ENCODE data around the gene SMIM35. TPM values are rescaled to one million over a fixed set of nuclear protein-coding genes. Genes with fewer than 3 reads are reported as not detected.

The SMIM35 gene
- total RNA-seq, 4 donors from 2014 or later, result not detected

DNA sequence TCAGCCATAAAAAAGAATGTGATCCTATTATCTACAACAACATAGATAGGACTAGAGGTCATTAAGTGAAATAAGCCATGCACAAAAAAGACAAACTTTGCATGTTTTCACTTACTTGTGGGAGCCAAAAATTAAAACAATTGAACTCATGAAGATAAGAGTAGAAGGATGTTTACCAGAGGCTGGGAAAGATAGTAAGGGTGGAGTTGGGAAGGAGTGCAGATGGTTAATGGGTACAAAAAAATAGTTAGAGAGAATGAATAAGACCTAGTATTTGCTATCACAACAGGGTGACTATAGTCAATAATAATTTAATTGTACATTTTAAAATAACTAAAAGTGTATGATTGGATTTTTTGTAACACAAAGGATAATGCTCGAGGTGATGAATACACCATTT is 127.8 kb downstream of the SMIM35 start:
- H3K4me3 ChIP-seq, result no peak overlapping the region
- H3K27me3 ChIP-seq, result no peaks in the 10 kb centered on the region
- no peak overlapping the region for H3K27ac ChIP-seq
- no peak for TF ChIP-seq POLR2A (IDR thresholded peaks at IDR 0.05)
- TF ChIP-seq, protein P1, sequence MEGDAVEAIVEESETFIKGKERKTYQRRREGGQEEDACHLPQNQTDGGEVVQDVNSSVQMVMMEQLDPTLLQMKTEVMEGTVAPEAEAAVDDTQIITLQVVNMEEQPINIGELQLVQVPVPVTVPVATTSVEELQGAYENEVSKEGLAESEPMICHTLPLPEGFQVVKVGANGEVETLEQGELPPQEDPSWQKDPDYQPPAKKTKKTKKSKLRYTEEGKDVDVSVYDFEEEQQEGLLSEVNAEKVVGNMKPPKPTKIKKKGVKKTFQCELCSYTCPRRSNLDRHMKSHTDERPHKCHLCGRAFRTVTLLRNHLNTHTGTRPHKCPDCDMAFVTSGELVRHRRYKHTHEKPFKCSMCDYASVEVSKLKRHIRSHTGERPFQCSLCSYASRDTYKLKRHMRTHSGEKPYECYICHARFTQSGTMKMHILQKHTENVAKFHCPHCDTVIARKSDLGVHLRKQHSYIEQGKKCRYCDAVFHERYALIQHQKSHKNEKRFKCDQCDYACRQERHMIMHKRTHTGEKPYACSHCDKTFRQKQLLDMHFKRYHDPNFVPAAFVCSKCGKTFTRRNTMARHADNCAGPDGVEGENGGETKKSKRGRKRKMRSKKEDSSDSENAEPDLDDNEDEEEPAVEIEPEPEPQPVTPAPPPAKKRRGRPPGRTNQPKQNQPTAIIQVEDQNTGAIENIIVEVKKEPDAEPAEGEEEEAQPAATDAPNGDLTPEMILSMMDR (IDR thresholded peaks at IDR 0.05), result no peak
- H3K9me3 ChIP-seq, result no peaks in the 10 kb centered on the region
- H3K36me3 ChIP-seq, result no peaks in the 10 kb centered on the region
- DNase-seq, result no peak
- no peaks in the 10 kb centered on the region for H3K4me1 ChIP-seq
- intact Hi-C loops (cut with DNase I; ENCODE audit: low total_unique reads), result no loop called here

Other genes starting within 250 kb of the SMIM35 start
- gene FXYD6, start 210.3 kb downstream of the SMIM35 start, total RNA-seq, result 100 to 1,000 TPM in 3 of 4 donors, 10 to 100 TPM in 1; 85.3 to 307 (median 192) TPM
- under 1 TPM in 3 of 4 donors, not detected in 1; 0.15 to 0.90 (median 0.51) TPM for gene TMPRSS13, start 157.6 kb downstream of the SMIM35 start, total RNA-seq
- gene IL10RA, start 100.6 kb downstream of the SMIM35 start, total RNA-seq, result 10 to 100 TPM in 3 of 4 donors, 1 to 10 TPM in 1; 6.8 to 45.9 (median 11.1) TPM
- gene TMPRSS4, start 9.9 kb downstream of the SMIM35 start, total RNA-seq, result 1 to 10 TPM in 1 of 4 donors, under 1 TPM in 1, not detected in 2; 0.88 to 5.5 TPM
- 1 to 10 TPM; 1.8 to 7.3 (median 2.5) TPM for gene SCN4B, start 65.9 kb upstream of the SMIM35 start, total RNA-seq
- 1 to 10 TPM in 1 of 4 donors, under 1 TPM in 1, not detected in 2; 0.37 to 9.3 TPM for gene SCN2B, start 89.7 kb upstream of the SMIM35 start, total RNA-seq
- gene JAML, start 138.0 kb upstream of the SMIM35 start, total RNA-seq, result 1 to 10 TPM; 1.2 to 9.1 (median 5.6) TPM
- 1 to 10 TPM in 3 of 4 donors, under 1 TPM in 1; 0.26 to 8.3 (median 3.3) TPM for gene MPZL3, start 165.4 kb upstream of the SMIM35 start, total RNA-seq
- 100 to 1,000 TPM in 1 of 4 donors, 10 to 100 TPM in 3; 40.9 to 191 (median 73.9) TPM for gene MPZL2, start 177.3 kb upstream of the SMIM35 start, total RNA-seq
- 1 to 10 TPM in 1 of 4 donors, under 1 TPM in 1, not detected in 2; 0.48 to 2.4 TPM for gene CD3E, start 217.8 kb upstream of the SMIM35 start, total RNA-seq